K562 (cell line): ENCODE data around the gene RDH11.

Source experiments
- CBX2 ChIP-seq: fragments of 200-600 bp; sonication (generic); IDR thresholded peaks from one replicate; pipeline ENCODE4 v1.6.1; 2012; ENCODE audit warnings: mild to moderate bottlenecking, low read length, inconsistent platforms; ENCODE audit not compliant: insufficient read depth, poor library complexity, severe bottlenecking
- CHD2 ChIP-seq: IDR thresholded peaks from 2 replicates; pipeline ENCODE4 v1.6.1; 2011; ENCODE audit warnings: low read depth, low read length
- EHMT2 ChIP-seq: fragments of 450-650 bp; IDR thresholded peaks from 2 replicates; pipeline ENCODE4 v1.6.1; 2018; ENCODE audit warnings: antibody characterized with exemption
- EP300 ChIP-seq: IDR thresholded peaks from 2 replicates; pipeline ENCODE4 v1.6.1; 2012; ENCODE audit warnings: low read length, improper control_type of control experiment
- EZH2 ChIP-seq: IDR thresholded peaks from 2 replicates; pipeline ENCODE4 v1.6.1; 2012; ENCODE audit warnings: low read depth, mild to moderate bottlenecking, inconsistent platforms, low read length, borderline replicate concordance
- FOXO4 ChIP-seq: fragments of 450-650 bp; formaldehyde crosslinking; IDR thresholded peaks from 2 replicates; pipeline ENCODE4 v1.4.0; 2020; ENCODE audit warnings: mild to moderate bottlenecking, moderate library complexity
- MAZ ChIP-seq, 2 experiments: fragments of 450-650 bp in 1 of 2; sonication (generic) in 1 of 2; formaldehyde crosslinking; IDR thresholded peaks in 1 of 2; conservative IDR thresholded peaks in 1 of 2; 2 replicates each; pipeline versions ENCODE4 v1.4.0 to v1.5.0; 2020; ENCODE audit warnings: mild to moderate bottlenecking in 1 of 2, missing genetic modification reagents in 1 of 2
- MXI1 ChIP-seq: IDR thresholded peaks from 2 replicates; pipeline ENCODE4 v1.6.1; 2011; ENCODE audit warnings: low read depth, mild to moderate bottlenecking, improper control_type of control experiment, low read length
- NFYB ChIP-seq: IDR thresholded peaks from 2 replicates; pipeline ENCODE4 v1.6.1; 2011; ENCODE audit warnings: mild to moderate bottlenecking, moderate library complexity; ENCODE audit not compliant: insufficient read length; ENCODE audit errors: extremely low read depth
- TARDBP ChIP-seq: fragments of 450-650 bp; IDR thresholded peaks from 2 replicates; pipeline ENCODE4 v1.6.1; 2016
- ZNF133 ChIP-seq: fragments of 250-450 bp; sonication (Bioruptor Pico); IDR thresholded peaks from 2 replicates; pipeline ENCODE4 v1.4.0; 2020; ENCODE audit warnings: mild to moderate bottlenecking
- TF ChIP-seq, protein P1 (sequence below): fragments of 450-650 bp; formaldehyde crosslinking; IDR thresholded peaks from 2 replicates; pipeline ENCODE4 v1.4.0; 2022; ENCODE audit warnings: missing genetic modification characterization
- TF ChIP-seq, protein P2 (sequence below), 3 experiments: IDR thresholded peaks in 2 of 3; conservative IDR thresholded peaks in 1 of 3; 2 replicates each; pipeline ENCODE4 v1.5.1; 2011 to 2012; ENCODE audit warnings: low read length in 3 of 3, mild to moderate bottlenecking in 3 of 3, control low read depth in 2 of 3, improper control_type of control experiment in 1 of 3, inconsistent platforms in 1 of 3, low read depth in 1 of 3, mixed read lengths in 1 of 3, moderate library complexity in 1 of 3; ENCODE audit not compliant: insufficient read depth in 2 of 3
- TF ChIP-seq, protein P3 (sequence below): sonication (generic); formaldehyde crosslinking; IDR thresholded peaks from 2 replicates; pipeline ENCODE4 v1.8.1; 2023; ENCODE audit warnings: mild to moderate bottlenecking, missing genetic modification reagents, moderate library complexity

DNA sequence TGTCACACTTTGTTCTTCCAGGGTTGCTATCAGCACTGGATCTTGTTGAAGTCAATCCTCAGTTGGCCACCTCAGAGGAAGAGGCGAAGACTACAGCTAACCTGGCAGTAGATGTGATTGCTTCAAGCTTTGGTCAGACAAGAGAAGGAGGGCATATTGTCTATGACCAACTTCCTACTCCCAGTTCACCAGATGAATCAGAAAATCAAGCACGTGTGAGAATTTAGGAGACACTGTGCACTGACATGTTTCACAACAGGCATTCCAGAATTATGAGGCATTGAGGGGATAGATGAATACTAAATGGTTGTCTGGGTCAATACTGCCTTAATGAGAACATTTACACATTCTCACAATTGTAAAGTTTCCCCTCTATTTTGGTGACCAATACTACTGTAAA, 44.9 kb downstream of the RDH11 start:
- TF ChIP-seq MXI1 (no peak), EHMT2 (no peak), ZNF133 (CRISPR knock-in tag) (no peak), TARDBP (no peak), EZH2 (no peak), FOXO4 (no peak), NFYB (no peak), CBX2 (no peak), MAZ (CRISPR knock-in tag; conservative IDR thresholded peaks at IDR 0.05 in 1 of 2, IDR thresholded peaks at IDR 0.05 in 1 of 2) (no peak), CHD2 (no peak), EP300 (no peak)
- TF ChIP-seq, protein P1, sequence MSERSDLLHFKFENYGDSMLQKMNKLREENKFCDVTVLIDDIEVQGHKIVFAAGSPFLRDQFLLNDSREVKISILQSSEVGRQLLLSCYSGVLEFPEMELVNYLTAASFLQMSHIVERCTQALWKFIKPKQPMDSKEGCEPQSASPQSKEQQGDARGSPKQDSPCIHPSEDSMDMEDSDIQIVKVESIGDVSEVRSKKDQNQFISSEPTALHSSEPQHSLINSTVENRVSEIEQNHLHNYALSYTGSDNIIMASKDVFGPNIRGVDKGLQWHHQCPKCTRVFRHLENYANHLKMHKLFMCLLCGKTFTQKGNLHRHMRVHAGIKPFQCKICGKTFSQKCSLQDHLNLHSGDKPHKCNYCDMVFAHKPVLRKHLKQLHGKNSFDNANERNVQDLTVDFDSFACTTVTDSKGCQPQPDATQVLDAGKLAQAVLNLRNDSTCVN (CRISPR knock-in tag), result no peak
- TF ChIP-seq, protein P2, sequence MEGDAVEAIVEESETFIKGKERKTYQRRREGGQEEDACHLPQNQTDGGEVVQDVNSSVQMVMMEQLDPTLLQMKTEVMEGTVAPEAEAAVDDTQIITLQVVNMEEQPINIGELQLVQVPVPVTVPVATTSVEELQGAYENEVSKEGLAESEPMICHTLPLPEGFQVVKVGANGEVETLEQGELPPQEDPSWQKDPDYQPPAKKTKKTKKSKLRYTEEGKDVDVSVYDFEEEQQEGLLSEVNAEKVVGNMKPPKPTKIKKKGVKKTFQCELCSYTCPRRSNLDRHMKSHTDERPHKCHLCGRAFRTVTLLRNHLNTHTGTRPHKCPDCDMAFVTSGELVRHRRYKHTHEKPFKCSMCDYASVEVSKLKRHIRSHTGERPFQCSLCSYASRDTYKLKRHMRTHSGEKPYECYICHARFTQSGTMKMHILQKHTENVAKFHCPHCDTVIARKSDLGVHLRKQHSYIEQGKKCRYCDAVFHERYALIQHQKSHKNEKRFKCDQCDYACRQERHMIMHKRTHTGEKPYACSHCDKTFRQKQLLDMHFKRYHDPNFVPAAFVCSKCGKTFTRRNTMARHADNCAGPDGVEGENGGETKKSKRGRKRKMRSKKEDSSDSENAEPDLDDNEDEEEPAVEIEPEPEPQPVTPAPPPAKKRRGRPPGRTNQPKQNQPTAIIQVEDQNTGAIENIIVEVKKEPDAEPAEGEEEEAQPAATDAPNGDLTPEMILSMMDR (IDR thresholded peaks at IDR 0.05 in 2 of 3, conservative IDR thresholded peaks at IDR 0.05 in 1 of 3; ENCODE audit: insufficient read depth in 2 of 3, low read depth in 1 of 3, low read length in 3 of 3), result no peak
- TF ChIP-seq, protein P3, sequence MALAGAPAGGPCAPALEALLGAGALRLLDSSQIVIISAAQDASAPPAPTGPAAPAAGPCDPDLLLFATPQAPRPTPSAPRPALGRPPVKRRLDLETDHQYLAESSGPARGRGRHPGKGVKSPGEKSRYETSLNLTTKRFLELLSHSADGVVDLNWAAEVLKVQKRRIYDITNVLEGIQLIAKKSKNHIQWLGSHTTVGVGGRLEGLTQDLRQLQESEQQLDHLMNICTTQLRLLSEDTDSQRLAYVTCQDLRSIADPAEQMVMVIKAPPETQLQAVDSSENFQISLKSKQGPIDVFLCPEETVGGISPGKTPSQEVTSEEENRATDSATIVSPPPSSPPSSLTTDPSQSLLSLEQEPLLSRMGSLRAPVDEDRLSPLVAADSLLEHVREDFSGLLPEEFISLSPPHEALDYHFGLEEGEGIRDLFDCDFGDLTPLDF (CRISPR knock-in tag), result no peak
